GM12878 (cell line): ENCODE measurements around the gene SYNJ2.

Experiments used
- BRCA1 ChIP-seq: IDR thresholded peaks from 2 replicates; pipeline ENCODE4 v1.6.1; 2011; ENCODE audit warnings: low read depth, low read length, improper control_type of control experiment
- CBFB ChIP-seq: IDR thresholded peaks from 2 replicates; pipeline ENCODE4 v1.6.1; 2016; ENCODE audit warnings: antibody characterized with exemption, low read depth
- CTCF ChIP-seq, 3 experiments: IDR thresholded peaks in 2 of 3; conservative IDR thresholded peaks in 1 of 3; 2 replicates each; pipeline ENCODE4 v1.5.1; 2011; ENCODE audit warnings: low read depth in 3 of 3, low read length in 3 of 3, mild to moderate bottlenecking in 3 of 3, control low read depth in 2 of 3, moderate library complexity in 2 of 3, inconsistent platforms in 1 of 3, mixed read lengths in 1 of 3; ENCODE audit not compliant: control insufficient read depth in 2 of 3, insufficient read depth in 1 of 3; ENCODE audit errors: extremely low read depth in 1 of 3
- EZH2 ChIP-seq: IDR thresholded peaks from 2 replicates; pipeline ENCODE4 v1.6.1; 2012; ENCODE audit warnings: low read depth, mild to moderate bottlenecking, control low read depth, inconsistent platforms, low read length, borderline replicate concordance; ENCODE audit not compliant: control insufficient read depth
- HDAC6 ChIP-seq: fragments of 200-600 bp; sonication (generic); IDR thresholded peaks from one replicate; pipeline ENCODE4 v1.8.0; 2017; ENCODE audit warnings: antibody characterized with exemption; ENCODE audit not compliant: unreplicated experiment
- NR2C2 ChIP-seq: IDR thresholded peaks from 2 replicates; pipeline ENCODE4 v1.6.1; 2011; ENCODE audit warnings: borderline replicate concordance, low read depth; ENCODE audit not compliant: control insufficient read depth, insufficient read length
- RCOR1 ChIP-seq: conservative IDR thresholded peaks from 2 replicates; pipeline ENCODE4 v1.6.1; 2012; ENCODE audit warnings: low read depth, low read length, improper control_type of control experiment
- REST ChIP-seq: IDR thresholded peaks from 2 replicates; pipeline ENCODE4 v1.6.1; 2012; ENCODE audit warnings: mild to moderate bottlenecking, low read depth, low read length
- SREBF2 ChIP-seq: IDR thresholded peaks from 2 replicates; pipeline ENCODE4 v1.6.1; 2012; ENCODE audit warnings: mild to moderate bottlenecking, low read length

GRCh38 chr6:158104696-158105095 is 123.0 kb downstream of the SYNJ2 start:
- no peak for TF ChIP-seq CTCF (IDR thresholded peaks at IDR 0.05 in 2 of 3, conservative IDR thresholded peaks at IDR 0.05 in 1 of 3; ENCODE audit: control insufficient read depth in 2 of 3, extremely low read depth in 1 of 3, insufficient read depth in 1 of 3, low read depth in 3 of 3, low read length in 3 of 3)
- no peak for TF ChIP-seq SREBF2
- no peak for TF ChIP-seq NR2C2
- no peak for TF ChIP-seq REST
- no peak for TF ChIP-seq RCOR1
- TF ChIP-seq HDAC6: no peak
- no peak for TF ChIP-seq EZH2
- no peak for TF ChIP-seq BRCA1
- TF ChIP-seq CBFB: no peak
